ENCODE data around the gene BET1. TPM values are rescaled to one million over a fixed set of nuclear protein-coding genes. Genes with fewer than 3 reads are reported as not detected.

BET1 gene
- total RNA-seq, 2 experiments from 2014 or later: 14.3 to 31.6 TPM

Other genes starting within 250 kb of the BET1 start
- not detected in 2 replicates for gene TFPI2, start 113.6 kb downstream of the BET1 start, total RNA-seq (2014; rRNA removed; shearing (Covaris generic))
- gene TFPI2, start 113.6 kb downstream of the BET1 start, total RNA-seq (2022): not detected in 2 replicates
- gene GNGT1, start 97.8 kb downstream of the BET1 start, total RNA-seq (2014; rRNA removed; shearing (Covaris generic)): not detected in 2 replicates
- not detected in 2 replicates for gene GNGT1, start 97.8 kb downstream of the BET1 start, total RNA-seq (2022)
- gene GNG11, start 82.6 kb downstream of the BET1 start, total RNA-seq (2014; rRNA removed; shearing (Covaris generic)): 0.82 and 1.4 TPM in 2 replicates
- gene GNG11, start 82.6 kb downstream of the BET1 start, total RNA-seq (2022): 1.2 TPM in 2 replicates

All from OCI-LY7 (cell line).